Activated CD8-positive, alpha-beta T cell treated with anti-CD3 and anti-CD28 coated beads for 36 hours (primary cell): ENCODE results near the gene SLC35E4. TPM values are rescaled to one million over a fixed set of nuclear protein-coding genes. Genes with fewer than 3 reads are reported as not detected.

Source experiments
- ATAC-seq: fragments of 200-7000 bp; cut with Tn5 transposase; one replicate; pipeline ENCODE4 v1.10.0; 2021; ENCODE audit warnings: mild to moderate bottlenecking, moderate library complexity
- CTCF ChIA-PET: fragments of 350-600 bp; sonication (Branson Sonifier 250); formaldehyde crosslinking; loops from one replicate; lab custom pipeline; 2021; ENCODE audit warnings: antibody characterized with exemption; lab: Charles Lee
- POLR2A ChIA-PET: fragments of 350-600 bp; sonication (Branson Sonifier 250); formaldehyde crosslinking; loops from one replicate; lab custom pipeline; 2021; ENCODE audit warnings: antibody characterized with exemption; lab: Charles Lee
- DNase-seq: peaks from one replicate; pipeline ENCODE4 v3.0.0-alpha.2; 2020
- H3K27ac Mint-ChIP-seq: one replicate; pipeline ENCODE4 v1.8.0; 2021; ENCODE audit warnings: mild to moderate bottlenecking, mixed read lengths
- H3K27me3 Mint-ChIP-seq: one replicate; pipeline ENCODE4 v1.8.0; 2021; ENCODE audit warnings: mixed read lengths
- H3K36me3 Mint-ChIP-seq: one replicate; pipeline ENCODE4 v1.8.0; 2021; ENCODE audit warnings: low read depth, mixed read lengths
- H3K4me1 Mint-ChIP-seq: one replicate; pipeline ENCODE4 v1.8.0; 2021; ENCODE audit warnings: low read depth, mixed read lengths
- H3K4me3 Mint-ChIP-seq: one replicate; pipeline ENCODE4 v1.8.0; 2021; ENCODE audit warnings: mild to moderate bottlenecking, moderate library complexity, mixed read lengths
- H3K9me3 Mint-ChIP-seq: one replicate; pipeline ENCODE4 v1.8.0; 2021; ENCODE audit warnings: mixed read lengths
- intact Hi-C: fragments of 100-400 bp; cut with micrococcal nuclease; formaldehyde crosslinking; loops from one replicate; pipeline ENCODE4 v1.10.0; 2022
- total RNA-seq, 2 experiments: library from RNA; stranded (reverse); gene quantifications; one replicate each; pipeline ENCODE4 v1.2.3, GENCODE V29; 2021
- TF ChIP-seq, protein P1 (sequence below): fragments of 200-600 bp; IDR thresholded peaks from one replicate; pipeline ENCODE4 v1.8.0; 2022; ENCODE audit warnings: antibody characterized with exemption, mild to moderate bottlenecking

SLC35E4 gene
- total RNA-seq, 2 experiments from 2014 or later = 3.4 to 3.8 TPM

DNA sequence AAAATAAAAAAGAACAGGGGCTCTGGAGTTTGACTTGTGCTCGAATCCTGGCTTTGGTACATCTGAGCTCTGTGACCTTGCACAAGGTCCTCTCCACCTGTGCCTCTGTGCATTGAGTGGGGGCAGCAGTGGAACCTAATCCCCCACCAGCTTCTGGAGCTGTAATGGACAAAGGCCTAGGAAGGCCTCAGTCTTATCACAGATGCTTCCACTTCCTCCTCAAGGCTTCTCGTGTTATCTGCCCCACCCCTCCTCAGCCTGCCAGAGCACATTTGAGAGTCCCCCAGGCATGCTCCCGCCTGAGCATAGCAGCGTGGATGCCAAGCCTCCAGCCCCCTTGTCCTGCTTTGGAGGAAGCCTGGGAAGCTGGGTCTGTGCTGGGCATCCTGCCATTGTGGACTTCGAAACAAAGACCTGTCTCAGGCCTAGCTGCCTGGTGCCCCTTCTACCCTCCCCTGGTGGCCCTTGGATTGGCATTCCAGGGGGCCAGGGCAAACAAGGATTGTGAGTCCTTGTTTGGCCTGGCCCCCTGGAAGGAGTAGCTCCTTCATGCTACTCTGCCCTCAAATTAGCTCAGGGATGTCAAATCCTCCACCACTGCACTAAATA, 15.0 kb downstream of the SLC35E4 start:
- H3K36me3 Mint-ChIP-seq = no peaks in the 10 kb centered on the region
- intact Hi-C loops = no loop called here
- H3K27me3 Mint-ChIP-seq = no peaks in the 10 kb centered on the region
- ChIA-PET CTCF (interaction anchor here (1.0 to 4.0 kb wide), 8 partner anchors 8 to 104 kb away, joined by 3 to 36 read pairs (median 6); partner anchors contain the start of genes DUSP18 and SLC35E4), POLR2A (interaction anchor here (2.0 to 3.3 kb wide), 2 partner anchors 15 to 92 kb away, joined by 5 to 19 read pairs; partner anchors contain the start of gene SLC35E4)
- no peaks in the 10 kb centered on the region for H3K9me3 Mint-ChIP-seq
- H3K27ac Mint-ChIP-seq = no peak overlapping the region
- TF ChIP-seq, protein P1, sequence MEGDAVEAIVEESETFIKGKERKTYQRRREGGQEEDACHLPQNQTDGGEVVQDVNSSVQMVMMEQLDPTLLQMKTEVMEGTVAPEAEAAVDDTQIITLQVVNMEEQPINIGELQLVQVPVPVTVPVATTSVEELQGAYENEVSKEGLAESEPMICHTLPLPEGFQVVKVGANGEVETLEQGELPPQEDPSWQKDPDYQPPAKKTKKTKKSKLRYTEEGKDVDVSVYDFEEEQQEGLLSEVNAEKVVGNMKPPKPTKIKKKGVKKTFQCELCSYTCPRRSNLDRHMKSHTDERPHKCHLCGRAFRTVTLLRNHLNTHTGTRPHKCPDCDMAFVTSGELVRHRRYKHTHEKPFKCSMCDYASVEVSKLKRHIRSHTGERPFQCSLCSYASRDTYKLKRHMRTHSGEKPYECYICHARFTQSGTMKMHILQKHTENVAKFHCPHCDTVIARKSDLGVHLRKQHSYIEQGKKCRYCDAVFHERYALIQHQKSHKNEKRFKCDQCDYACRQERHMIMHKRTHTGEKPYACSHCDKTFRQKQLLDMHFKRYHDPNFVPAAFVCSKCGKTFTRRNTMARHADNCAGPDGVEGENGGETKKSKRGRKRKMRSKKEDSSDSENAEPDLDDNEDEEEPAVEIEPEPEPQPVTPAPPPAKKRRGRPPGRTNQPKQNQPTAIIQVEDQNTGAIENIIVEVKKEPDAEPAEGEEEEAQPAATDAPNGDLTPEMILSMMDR = no peak
- H3K4me3 Mint-ChIP-seq = no peak overlapping the region
- DNase-seq (no peak), ATAC-seq (no peak)
- H3K4me1 Mint-ChIP-seq = peaks cover 22% of the 10 kb centered on the region

DNA sequence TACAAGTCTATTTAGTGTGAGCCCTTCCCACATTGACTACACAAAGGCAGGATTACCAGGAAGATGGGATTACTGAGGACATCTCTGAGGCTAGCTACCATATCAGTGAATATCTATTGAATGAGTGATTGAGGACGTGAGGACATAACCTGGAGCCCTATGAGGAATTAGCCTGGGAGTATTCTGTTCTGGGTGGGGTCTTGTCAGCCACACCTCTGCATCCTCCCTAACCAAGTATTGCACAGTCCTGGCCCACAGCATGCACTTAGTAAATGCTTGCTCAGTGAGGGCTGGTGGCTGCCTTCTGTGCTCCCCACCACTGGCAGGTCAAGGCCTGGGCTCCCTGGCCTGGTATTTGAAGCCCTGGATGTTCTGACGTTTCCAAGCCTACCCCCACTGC, 17.3 kb downstream of the SLC35E4 start:
- peaks cover 22% of the 10 kb centered on the region for H3K4me1 Mint-ChIP-seq
- POLR2A ChIA-PET = no interaction called here
- ATAC-seq (no peak), DNase-seq (no peak)
- CTCF ChIA-PET = no interaction called here
- no peaks in the 10 kb centered on the region for H3K9me3 Mint-ChIP-seq
- H3K27me3 Mint-ChIP-seq = no peaks in the 10 kb centered on the region
- no peak overlapping the region for H3K27ac Mint-ChIP-seq
- TF ChIP-seq, protein P1 = no peak
- H3K4me3 Mint-ChIP-seq = no peak overlapping the region
- no peaks in the 10 kb centered on the region for H3K36me3 Mint-ChIP-seq
- intact Hi-C loops = no loop called here

DNA sequence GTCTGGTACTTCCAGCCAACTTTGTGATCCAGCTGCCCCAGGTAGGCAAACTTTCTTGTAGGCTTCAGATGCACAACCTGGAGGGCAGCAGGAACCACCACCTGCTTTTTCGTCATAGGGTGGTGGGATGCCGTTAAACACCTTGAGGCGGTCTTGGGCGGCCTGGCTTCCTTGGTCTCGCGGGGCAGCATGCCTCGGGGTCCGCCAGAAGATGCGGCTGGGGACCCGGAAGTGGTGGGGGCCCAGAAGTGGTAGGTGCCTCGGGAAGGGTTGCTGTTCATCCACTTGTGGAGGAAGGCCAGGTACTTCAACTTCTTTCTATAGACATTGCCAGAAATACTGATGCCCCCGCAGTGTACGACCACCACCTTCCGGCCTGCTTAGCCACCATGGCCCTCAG, 18.8 kb downstream of the SLC35E4 start:
- ChIA-PET CTCF (no interaction called here), POLR2A (interaction anchor here (0.9 kb wide), 1 partner anchor 11 kb away, joined by 5 read pairs; no protein-coding TSS in a partner anchor)
- no peaks in the 10 kb centered on the region for H3K9me3 Mint-ChIP-seq
- H3K36me3 Mint-ChIP-seq = peaks cover 2% of the 10 kb centered on the region
- DNase-seq (no peak), ATAC-seq (no peak)
- H3K4me1 Mint-ChIP-seq = peaks cover 13% of the 10 kb centered on the region
- intact Hi-C loops = no loop called here
- no peaks in the 10 kb centered on the region for H3K27me3 Mint-ChIP-seq
- H3K4me3 Mint-ChIP-seq = no peak overlapping the region
- TF ChIP-seq, protein P1 = no peak
- H3K27ac Mint-ChIP-seq = no peak overlapping the region

DNA sequence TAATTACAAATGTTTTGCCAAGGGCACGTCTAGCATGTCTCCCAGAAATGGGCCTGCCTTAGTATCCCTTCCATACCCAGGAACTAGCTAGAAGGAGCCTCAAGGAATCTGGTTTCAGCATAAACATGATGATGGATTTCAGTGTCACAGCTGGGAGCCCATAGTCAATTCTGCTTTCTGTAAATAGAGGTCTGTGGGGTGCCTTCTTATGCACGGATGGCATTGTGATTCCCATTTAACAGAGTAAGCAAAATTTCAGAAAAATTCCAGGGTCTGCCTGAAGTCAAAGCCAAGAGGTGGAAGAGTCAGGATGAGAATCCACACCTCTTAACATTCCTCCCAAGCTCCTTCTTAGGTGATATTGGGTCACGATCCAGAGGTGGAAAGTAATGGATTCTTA, 20.0 kb downstream of the SLC35E4 start:
- ChIA-PET POLR2A (interaction anchor here (0.9 kb wide), 1 partner anchor 12 kb away, joined by 5 read pairs; no protein-coding TSS in a partner anchor), CTCF (interaction anchor here (0.6 to 1.9 kb wide), 3 partner anchors 21 to 881 kb away, joined by 3 to 6 read pairs (median 3); no protein-coding TSS in a partner anchor)
- Mint-ChIP-seq H3K27me3 (no peaks in the 10 kb centered on the region), H3K4me3 (no peak overlapping the region), H3K36me3 (peaks cover 2% of the 10 kb centered on the region), H3K9me3 (no peaks in the 10 kb centered on the region), H3K27ac (no peak overlapping the region), H3K4me1 (peaks cover 7% of the 10 kb centered on the region)
- no peak for DNase-seq
- TF ChIP-seq, protein P1 = no peak
- intact Hi-C loops = no loop called here
- no peak for ATAC-seq

DNA sequence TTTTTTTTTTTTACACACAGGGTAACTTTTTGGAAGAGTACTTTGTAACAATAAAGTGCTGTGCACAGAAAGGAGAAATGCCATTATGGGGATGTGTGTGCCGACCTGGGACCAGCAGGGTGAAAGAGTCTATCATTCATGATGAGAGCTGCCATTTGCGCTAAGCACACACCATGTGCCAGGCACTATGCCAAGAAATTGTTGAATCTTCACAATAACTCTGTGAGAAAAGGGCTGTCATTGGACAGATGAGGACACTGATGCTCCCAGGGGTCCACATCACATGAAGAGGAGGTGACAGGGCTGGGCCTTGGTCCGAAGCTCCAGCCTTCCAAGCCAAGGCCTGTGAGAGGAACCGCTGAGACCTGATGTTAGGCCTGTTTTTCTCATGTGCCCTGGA, 26.5 kb downstream of the SLC35E4 start:
- TF ChIP-seq, protein P1 = no peak
- DNase-seq (no peak), ATAC-seq (no peak)
- no peaks in the 10 kb centered on the region for H3K27me3 Mint-ChIP-seq
- ChIA-PET CTCF (interaction anchor here (0.6 to 1.8 kb wide), 3 partner anchors 12 to 420 kb away, joined by 3 to 7 read pairs (median 6); partner anchors contain the start of gene SLC35E4), POLR2A (no interaction called here)
- peaks cover 16% of the 10 kb centered on the region for H3K36me3 Mint-ChIP-seq
- peaks cover 14% of the 10 kb centered on the region for H3K4me1 Mint-ChIP-seq
- no peak overlapping the region for H3K4me3 Mint-ChIP-seq
- intact Hi-C loops = no loop called here
- no peak overlapping the region for H3K27ac Mint-ChIP-seq
- H3K9me3 Mint-ChIP-seq = no peaks in the 10 kb centered on the region
